HG03045 (cell line): ENCODE measurements around the gene EXOC3L1.

Experiments used
- ATAC-seq: cut with Tn5 transposase; IDR thresholded peaks from one replicate; pipeline ENCODE4 v1.9.1; 2021; ENCODE audit warnings: mild to moderate bottlenecking, moderate library complexity; ENCODE audit not compliant: unreplicated experiment

The EXOC3L1 gene

GRCh38 chr16:67199011-67199807, 9.3 kb upstream of the EXOC3L1 start, which contains the start of gene ELMO3:
TSS of gene ELMO3 (plus strand) at chr16:67199131. CDS start at chr16:67199327, 196 bp downstream.
- ATAC-seq = no peak

DNA sequence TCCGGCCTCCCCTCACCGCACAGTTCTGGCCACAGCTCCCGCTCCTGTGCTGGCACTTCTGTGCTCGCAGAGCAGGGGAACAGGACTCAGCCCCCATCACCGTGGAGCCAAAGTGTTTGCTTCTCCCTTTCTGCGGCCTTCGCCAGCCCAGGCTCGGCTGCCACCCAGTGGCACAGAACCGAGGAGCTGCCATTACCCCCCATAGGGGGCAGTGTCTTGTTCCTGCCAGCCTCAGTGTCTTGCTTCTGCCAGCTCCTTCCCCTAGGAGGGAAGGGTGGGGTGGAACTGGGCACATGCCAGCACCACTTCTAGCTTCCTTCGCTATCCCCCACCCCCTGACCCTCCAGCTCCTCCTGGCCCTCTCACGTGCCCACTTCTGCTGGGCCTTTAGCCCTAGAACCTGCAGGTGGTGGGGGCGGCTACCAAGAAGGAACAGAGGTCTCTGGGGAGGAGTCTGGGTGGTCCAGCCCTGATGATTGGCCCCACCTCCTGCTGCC, 8.3 kb upstream of the EXOC3L1 start:
- no peak for ATAC-seq

- no peak for ATAC-seq
Measured at GRCh38 chr16:67197704-67198103, 7.8 kb upstream of the EXOC3L1 start.

DNA sequence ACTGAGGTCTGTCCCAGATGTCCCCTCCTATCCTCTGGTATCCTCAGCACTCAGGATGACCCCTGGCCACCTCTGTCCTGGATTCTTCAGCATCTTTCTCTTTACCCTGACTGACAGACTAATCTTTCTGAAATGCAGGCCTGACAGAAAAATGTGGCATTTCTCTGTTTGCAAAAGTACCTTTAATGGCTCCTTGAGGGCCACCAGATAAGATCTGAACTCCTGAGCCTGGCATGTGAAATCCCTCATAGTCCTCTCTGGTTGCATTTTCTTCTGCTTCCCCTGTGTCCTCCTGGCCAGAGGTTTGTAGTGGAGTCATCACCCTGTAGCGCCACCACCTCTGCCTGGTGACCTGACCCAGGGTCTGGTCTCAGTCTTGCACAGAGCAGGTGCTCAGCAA, 6.9 kb upstream of the EXOC3L1 start:
- no peak for ATAC-seq

- ATAC-seq = no peak
Measured at GRCh38 chr16:67195676-67196075, 5.7 kb upstream of the EXOC3L1 start.

GRCh38 chr16:67194260-67194659, 4.3 kb upstream of the EXOC3L1 start:
- no peak for ATAC-seq

- ATAC-seq = no peak
Measured at GRCh38 chr16:67193536-67193935, 3.6 kb upstream of the EXOC3L1 start.

DNA sequence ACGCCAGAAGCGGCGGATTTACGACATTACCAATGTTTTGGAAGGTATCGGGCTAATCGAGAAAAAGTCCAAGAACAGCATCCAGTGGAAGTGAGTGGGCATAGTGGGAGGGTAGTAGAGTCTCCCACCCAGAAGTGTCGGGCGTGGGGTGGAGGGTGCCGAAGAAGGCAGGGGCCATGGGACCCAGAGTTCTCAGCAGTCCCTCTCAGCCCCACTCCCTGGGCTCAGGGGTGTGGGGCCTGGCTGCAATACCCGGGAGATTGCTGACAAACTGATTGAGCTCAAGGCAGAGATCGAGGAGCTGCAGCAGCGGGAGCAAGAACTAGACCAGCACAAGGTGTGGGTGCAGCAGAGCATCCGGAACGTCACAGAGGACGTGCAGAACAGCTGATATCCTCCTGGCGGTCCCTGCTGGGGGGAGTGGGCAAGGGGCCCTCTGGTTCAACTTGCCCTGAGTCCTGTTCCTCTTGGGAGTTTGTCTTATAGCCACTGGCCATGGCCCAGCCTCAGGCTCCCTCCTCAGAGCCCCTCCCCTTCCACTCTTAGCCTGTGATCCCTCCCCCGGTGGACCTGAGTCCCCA, 2.9 kb upstream of the EXOC3L1 start:
- ATAC-seq = no peak

GRCh38 chr16:67191995-67192681, 2.2 kb upstream of the EXOC3L1 start, which contains the start of gene E2F4:
TSS of gene E2F4 (plus strand) at chr16:67192155. CDS start at chr16:67192228, 73 bp downstream.
- peak; percentile 83 for ATAC-seq

DNA sequence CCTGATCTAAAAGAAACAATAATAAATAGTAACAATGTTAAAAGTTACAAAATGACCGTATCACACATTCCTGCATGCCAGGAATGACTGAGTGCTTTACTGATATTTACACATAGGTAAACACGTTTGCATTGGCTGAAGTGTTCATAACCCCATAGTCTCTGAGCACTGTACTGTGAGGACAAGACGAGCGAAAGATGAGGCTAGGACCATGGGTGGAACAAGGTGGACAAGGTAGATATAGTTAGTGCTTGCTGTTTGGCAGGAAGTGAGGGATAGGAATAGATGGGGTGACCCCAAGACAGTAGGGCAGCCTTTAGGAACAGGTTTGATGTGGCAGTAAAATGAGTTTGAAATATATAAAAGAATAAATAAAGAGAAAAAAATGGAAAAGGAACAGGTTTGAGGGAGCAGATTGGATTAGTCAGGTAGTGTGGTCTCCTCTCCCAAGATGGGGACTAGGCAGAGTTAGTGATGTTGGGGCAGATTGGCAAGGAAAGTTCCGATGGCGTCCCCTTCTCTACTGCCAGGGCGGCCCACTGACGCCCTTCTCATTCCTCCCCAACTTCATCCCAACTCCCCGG, 1.6 kb upstream of the EXOC3L1 start:
- ATAC-seq = no peak

GRCh38 chr16:67190448-67191399, 788 bp upstream of the EXOC3L1 start:
- ATAC-seq = no peak

GRCh38 chr16:67188798-67189197, 1.1 kb downstream of the EXOC3L1 start:
- no peak for ATAC-seq

- no peak for ATAC-seq
Measured at GRCh38 chr16:67188323-67188722, 1.6 kb downstream of the EXOC3L1 start.

DNA sequence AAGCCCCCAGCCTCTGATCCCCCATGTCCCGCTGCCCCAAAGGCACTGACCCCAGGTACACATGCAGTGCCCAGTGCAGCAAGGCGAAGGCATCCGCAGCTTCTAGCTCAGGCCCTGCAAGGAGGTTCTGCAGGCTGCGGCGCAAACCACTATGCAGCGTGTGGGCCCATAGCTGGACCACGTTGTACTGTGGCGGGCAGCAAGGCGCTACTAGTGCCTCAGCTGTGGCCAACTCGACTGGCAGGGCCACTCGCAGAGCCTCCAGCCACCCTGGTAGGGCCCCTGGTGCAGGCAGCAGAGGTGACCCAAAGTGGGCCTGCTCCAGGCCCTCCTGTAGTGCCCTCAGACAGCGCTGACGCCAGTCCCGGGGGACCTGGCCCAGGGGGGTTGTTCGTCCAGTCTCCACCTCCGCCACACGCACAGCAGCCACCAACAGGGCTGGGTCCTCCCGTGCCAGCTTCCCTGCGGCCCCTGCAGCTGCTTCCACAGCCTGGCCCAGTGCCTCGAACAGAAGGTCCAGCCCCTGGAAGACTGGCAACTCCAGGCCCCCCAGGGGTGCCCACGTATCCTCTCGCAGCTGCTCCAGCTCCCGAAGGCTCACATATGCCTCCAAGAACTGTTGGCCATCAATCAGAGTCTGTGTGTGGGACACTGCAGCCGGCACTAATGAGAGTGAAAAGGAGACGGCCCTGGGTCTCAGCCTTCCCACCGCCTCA, 2.6 kb downstream of the EXOC3L1 start:
- ATAC-seq = no peak

DNA sequence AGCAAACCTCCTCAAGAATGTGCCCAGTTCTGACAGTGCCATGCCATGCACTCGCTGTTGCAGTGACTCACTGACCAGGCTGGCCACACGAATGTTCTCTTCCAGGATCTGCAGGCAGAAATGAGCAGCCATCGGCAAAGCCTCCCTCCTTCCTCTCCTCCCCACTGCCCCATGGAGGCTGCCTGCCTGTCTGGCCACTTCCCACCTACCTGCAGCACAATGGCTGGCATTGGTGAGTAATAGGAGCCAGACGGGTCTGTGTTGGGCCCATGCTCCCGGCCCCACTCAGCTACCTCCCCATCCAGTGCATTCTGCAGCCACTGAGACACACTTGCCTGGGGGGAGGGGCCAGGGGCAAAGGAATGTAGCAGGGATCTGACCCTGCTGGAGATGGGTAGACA, 3.4 kb downstream of the EXOC3L1 start:
- no peak for ATAC-seq

GRCh38 chr16:67185651-67186134, 4.2 kb downstream of the EXOC3L1 start:
- ATAC-seq = no peak

GRCh38 chr16:67184995-67185650, 4.8 kb downstream of the EXOC3L1 start:
- ATAC-seq = no peak

- no peak for ATAC-seq
Measured at GRCh38 chr16:67184453-67184994, 5.4 kb downstream of the EXOC3L1 start.
